Hair follicular keratinocyte (primary cell): ENCODE data around the gene PCDH17. TPM values are rescaled to one million over a fixed set of nuclear protein-coding genes. Genes with fewer than 3 reads are reported as not detected.

ENCODE experiments used
- total RNA-seq: library from RNA; depleted of rRNA; stranded (reverse); fragments of >200 nt; gene quantifications from 2 replicates; pipeline ENCODE4 v1.2.3, GENCODE V29; 2015

Gene PCDH17, protein sequence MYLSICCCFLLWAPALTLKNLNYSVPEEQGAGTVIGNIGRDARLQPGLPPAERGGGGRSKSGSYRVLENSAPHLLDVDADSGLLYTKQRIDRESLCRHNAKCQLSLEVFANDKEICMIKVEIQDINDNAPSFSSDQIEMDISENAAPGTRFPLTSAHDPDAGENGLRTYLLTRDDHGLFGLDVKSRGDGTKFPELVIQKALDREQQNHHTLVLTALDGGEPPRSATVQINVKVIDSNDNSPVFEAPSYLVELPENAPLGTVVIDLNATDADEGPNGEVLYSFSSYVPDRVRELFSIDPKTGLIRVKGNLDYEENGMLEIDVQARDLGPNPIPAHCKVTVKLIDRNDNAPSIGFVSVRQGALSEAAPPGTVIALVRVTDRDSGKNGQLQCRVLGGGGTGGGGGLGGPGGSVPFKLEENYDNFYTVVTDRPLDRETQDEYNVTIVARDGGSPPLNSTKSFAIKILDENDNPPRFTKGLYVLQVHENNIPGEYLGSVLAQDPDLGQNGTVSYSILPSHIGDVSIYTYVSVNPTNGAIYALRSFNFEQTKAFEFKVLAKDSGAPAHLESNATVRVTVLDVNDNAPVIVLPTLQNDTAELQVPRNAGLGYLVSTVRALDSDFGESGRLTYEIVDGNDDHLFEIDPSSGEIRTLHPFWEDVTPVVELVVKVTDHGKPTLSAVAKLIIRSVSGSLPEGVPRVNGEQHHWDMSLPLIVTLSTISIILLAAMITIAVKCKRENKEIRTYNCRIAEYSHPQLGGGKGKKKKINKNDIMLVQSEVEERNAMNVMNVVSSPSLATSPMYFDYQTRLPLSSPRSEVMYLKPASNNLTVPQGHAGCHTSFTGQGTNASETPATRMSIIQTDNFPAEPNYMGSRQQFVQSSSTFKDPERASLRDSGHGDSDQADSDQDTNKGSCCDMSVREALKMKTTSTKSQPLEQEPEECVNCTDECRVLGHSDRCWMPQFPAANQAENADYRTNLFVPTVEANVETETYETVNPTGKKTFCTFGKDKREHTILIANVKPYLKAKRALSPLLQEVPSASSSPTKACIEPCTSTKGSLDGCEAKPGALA (N-terminal part only)
- not detected in 2 replicates for total RNA-seq

DNA sequence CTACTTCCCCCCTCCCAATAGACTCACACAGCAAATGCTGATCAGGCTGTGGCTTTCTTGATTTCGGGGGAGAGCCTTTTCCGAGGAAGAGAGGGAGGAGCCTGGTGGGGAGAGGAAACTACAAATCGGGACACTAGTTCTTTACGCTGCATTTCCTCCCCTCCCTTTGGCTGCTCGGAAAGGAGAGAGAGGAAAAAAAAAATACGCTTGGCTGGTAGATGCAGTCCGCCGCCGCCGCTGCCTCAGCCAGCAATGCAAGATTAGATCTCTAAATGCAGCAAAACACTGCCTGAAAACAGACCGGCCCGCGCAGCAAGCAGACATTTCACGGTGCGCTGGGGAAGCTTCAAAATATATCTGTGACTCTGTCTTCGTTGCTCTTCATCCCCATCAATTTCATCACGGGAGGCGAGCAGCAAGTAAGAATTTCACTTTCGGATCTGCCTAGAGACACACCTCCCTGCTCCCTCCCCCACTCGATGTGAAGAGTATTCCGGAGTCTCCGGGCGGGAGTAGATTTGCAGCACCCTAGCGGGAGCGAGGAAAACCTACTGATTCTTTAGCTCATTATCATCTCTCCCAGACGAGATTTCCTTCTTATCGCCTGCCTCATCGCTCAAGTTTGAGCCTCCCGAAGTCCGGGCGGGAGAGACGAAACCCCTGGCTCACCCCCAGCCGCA lies at the start of gene PCDH17:
Gene PCDH17 (plus strand): TSS at position 149 of the 680 bp plus-strand sequence. CDS start 803 bp downstream, outside the sequence.

